Activated CD8-positive, alpha-beta memory T cell treated with anti-CD3 and anti-CD28 coated beads for 4 hours (primary cell): Measurements from ENCODE around the gene RXRA.

Experiments
- DNase-seq, 2 donors: peaks; one replicate each; pipeline ENCODE4 v3.0.0-alpha.2; 2020; ENCODE audit warnings: low read depth in 2 of 2

The RXRA gene

DNA sequence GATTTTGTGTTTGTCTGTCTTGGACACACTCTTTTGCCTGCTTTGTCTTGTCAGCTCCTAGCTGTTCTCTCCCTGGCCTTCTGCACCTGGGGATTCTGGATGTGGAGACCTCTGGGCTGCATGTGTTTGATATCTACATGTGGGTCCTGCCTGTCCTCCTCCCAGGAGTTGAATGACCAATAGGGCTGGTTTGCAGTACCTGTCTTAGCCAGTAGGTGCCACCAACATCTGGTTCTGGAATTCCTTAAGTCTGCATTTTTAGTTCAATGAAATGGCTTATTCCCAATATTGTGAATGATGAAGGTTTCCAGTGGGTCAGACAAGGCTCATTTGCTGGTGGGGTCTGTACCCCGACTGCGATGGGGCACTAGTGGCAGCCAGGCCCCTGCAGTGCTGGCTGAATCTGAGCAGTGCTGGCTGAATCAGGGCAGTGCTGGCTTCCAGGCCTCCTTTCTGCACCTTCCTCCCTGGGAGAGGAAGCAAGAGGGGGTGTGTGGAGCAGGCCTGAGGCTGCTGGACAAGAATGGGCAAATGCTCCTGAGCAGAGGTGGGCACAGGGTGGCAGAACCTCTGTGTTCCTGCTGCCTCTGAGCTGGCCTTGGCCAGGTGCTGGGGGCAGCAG lies 73.3 kb downstream of the RXRA start:
- DNase-seq: no peak

DNA sequence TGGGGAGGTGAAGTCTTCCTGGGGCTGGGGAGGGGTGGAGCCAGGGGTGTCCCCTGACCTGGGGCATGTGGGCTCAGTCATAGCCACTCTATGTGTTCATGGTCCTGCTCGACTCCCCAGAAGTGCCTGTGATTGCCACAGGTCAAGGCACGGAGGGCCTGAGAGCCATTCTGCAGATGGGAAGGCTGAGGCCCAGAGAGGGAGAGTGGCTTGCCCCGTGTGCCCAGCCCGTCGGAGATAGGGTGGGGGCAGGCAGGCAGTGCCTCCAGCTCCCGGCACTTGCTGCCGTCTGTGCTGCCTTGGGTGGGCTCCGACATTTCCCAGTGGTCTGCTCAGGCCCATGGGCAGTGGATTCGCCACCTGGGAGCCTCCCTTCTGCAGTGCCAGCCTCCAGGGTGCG lies 74.0 kb downstream of the RXRA start:
- DNase-seq: no peak

DNA sequence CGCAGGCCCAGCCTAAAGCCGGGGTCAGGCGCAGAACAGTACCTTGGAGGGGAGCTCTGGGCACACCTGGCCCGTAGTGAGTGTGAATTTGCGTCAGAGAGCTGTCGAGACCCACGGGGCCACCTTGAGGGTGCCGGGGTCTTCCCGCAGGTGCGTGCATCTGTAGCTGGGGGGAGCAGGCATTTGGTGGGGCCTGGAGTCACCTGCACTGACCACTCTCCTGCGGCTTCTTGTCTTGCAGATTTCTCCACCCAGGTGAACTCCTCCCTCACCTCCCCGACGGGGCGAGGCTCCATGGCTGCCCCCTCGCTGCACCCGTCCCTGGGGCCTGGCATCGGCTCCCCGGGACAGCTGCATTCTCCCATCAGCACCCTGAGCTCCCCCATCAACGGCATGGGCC lies 75.1 kb downstream of the RXRA start:
- DNase-seq: no peak

DNA sequence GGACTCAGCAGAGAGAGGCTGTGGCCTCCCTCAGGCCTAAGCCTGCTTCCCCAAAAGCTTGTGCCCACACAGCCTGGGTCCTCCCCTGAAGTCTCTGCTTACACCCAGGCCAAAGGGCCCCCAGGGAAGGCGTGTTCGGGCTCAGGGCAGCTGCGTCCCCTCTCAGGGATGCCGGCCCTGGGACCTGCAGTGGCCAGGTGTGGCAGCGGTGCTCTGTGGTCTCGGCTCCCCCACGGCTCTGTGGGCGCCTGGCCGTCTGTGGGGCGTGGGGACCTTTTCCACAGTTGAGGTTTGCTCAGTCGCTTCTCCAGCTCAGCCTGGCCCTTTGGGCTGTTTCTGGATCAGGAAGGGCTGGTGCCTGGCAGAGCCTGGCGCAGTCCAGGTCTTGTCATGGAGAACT lies 75.9 kb downstream of the RXRA start:
- DNase-seq: no peak

DNA sequence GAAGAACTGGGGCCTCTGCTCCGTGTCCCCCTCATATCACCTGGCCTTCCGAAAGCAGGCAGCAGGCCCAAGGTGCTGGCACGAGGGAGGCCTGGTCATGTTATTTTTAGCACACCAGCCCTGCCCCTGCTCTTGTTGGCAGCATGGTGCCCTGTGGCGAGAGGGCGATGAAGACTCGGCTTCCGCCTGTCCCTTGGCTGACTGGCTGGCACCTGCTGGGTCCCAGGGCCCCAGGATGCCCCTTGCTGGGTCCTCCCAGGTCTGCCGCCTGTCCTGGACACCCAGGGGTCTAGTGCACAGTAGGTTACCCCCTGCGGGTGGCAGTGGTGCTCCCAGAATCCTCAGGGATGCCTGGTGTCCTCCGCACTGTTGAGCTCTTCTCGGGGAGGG lies 77.0 kb downstream of the RXRA start:
- DNase-seq: no peak

DNA sequence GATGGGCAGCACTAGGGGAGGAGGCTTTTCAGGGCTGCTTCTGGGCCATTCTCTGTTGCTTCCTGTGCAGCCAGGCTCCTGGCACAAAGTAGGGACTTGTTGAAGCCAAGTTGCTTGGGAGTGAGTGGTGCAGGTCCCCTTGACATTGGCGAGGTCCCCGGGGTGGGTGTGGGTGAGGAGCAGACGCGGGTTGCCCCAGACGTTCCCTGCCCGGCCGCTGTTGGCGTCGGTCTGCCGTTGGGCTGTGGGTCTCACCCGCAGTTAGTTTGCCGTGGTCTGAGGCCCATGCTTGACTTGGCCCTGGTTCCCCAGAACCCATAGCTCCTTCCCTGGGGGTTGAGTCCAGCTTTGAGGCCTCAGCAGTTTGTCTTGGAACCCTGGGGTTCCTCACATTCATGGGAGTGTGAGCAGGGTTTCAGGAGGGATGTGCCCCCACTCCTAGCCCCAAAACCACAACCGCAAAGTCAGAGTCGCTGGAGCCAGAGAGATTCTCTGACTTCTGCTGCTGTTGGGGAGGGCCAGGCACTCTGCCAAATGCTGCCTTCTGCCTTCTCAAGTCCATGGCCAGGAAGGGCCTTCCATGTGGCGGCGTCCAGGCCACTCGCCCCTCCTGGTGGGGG lies 77.5 kb downstream of the RXRA start:
- no peak for DNase-seq

DNA sequence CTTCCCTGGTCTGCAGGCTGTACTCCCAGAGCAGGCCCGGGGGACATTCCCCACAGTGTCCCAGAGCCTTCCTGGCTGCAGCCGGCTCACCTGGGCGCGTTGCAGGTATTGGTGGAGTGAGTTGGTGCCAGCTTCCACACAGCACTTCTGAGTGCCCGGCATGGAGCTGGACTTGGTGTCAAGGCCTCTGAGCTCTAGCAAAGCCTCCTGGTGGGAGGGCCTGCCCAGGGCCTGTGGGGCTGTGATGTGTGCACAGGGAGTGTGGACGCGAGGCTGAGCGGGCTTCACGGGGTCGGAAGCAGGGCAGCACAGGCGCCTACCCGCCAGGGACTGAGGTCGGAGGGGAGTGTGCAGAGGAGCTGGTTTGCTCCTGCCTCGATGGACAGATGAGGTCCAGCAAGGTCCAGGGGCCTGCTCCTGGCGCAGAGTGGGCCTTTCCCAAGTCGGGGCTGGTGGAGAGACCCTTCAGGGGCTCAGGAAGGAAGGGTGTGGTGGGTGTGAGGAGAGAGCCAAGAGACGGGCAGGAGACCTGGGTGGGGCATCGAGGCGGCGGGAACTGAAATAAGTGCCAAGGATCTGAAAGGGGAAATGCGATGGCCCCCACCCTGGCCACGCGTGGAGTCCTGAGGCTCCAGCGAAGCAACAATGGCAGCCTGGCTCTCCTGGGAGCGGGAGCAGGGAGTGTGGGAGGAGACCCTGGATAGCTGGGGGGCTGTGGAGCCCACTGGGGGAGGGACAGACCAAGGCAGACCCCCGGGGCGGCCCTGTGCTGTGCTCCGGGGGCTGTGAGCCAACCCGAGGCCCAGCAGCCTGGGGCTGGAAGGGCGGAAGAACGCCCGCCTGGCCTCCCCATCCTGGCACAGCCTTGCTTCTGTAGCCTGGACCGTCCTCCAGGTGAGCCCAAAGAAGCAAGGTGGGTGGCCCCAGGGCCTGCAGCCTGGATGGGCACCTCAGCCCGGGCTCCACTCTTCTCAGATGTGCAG lies 78.4 kb downstream of the RXRA start:
- no peak for DNase-seq

DNA sequence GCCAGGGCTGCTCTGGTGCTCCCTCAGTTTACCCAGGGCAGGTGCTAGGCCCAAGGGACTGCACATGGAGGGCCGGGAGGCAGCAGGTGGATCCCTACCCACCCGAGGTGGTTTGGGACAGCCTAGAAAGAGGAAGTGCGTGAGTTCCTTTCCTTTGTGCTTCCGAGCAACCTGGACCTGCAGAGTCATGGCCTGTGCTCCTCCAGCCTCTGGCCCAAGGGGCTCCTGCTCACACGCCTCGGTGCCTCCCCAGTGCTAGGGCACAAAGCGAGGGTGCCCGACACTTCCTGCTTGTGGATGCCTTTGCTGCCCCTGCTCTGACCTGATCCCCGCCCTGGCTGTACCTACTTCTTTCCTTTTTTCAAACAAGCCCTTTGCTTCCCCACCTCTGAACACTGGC lies 79.3 kb downstream of the RXRA start:
- DNase-seq: no peak

DNA sequence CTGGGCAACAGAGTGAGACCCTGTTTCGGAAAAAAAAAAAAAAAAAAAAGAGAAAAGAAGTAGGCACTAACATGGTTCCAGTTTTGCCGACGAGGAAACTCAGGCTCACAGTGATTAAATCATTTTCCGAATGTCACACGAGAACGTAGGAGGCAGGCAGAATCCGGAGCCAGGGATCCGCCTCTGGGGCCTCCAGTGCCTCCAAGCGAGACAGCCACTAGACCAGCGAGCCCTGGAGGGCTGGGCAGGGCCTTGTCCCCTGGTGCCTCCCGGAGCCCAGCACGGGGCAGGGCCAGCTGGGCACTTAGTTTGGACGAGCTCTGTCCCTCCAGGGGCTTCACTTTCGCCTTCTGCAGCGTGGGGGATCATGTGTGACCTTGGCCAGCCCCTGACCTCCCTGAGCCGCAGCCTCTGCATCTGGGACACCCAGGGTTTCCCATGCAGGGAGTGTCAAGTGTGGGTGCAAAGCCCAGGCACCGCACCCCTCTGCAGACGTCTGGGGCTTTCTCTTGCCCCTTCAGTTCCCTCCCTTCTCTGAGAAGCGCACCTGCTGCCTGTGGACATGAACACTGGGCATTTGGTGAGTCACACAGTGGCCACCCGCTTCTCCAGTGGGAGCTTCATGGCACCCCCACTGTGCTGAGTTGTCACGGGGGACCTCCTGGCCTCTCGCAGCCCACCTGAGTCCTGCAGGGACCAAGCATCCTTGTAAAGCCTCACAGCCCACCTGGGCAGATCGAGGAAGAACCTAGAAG lies 80.3 kb downstream of the RXRA start:
- DNase-seq: no peak

DNA sequence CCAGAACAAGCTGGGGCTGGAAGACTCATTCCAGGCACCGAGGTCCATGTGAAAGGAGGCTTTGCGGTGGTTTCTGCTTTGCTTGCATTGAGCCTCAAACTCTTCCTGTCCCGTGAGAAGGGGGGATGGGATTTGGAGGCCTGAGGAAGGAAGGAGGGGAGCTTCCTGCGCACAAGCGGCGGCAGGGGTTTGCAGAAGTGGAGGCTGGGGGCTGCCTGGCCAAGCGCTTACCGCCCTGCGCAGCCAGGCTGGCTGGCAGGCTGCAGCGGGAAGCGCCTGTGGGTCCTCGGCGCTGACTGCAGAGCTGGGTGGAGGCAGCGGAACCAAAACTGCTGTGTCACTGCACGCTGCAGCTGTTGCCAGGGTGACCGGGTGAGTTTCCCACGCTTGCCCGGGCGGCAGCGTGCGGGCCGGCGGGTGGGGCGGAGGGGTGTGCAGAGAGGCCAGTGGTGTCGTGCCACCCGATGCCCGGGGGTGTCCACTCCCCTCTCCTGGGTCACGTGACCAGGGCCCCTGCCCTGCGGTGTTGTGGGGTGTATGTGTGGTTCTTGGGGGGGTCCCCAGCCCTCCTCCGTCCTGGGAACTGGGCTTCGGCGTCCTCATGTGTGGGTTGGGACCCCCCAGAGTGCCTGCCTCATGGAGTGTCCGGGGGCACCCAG lies 81.0 kb downstream of the RXRA start:
- DNase-seq: peak; percentile 65 to 68

DNA sequence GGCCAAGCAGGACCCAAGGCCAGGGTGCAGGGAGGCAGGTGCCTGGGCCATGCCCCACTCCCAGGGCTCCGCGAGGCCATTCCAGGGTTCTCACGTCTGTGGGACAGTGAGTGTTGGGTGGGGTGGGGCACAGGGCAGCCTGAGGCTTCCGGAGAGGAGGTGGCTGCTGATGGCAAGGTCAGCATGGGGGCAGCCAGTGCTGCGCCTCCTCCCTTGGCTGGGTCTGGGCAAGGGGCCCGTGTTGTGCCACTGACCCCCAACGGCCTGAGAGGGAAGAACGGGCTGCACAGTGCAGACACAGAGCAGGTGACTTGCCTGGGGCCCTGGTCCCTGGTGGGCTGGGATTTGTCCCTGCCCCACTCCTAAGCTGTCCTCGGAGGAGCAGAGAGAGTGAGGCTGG lies 82.1 kb downstream of the RXRA start:
- DNase-seq: no peak

DNA sequence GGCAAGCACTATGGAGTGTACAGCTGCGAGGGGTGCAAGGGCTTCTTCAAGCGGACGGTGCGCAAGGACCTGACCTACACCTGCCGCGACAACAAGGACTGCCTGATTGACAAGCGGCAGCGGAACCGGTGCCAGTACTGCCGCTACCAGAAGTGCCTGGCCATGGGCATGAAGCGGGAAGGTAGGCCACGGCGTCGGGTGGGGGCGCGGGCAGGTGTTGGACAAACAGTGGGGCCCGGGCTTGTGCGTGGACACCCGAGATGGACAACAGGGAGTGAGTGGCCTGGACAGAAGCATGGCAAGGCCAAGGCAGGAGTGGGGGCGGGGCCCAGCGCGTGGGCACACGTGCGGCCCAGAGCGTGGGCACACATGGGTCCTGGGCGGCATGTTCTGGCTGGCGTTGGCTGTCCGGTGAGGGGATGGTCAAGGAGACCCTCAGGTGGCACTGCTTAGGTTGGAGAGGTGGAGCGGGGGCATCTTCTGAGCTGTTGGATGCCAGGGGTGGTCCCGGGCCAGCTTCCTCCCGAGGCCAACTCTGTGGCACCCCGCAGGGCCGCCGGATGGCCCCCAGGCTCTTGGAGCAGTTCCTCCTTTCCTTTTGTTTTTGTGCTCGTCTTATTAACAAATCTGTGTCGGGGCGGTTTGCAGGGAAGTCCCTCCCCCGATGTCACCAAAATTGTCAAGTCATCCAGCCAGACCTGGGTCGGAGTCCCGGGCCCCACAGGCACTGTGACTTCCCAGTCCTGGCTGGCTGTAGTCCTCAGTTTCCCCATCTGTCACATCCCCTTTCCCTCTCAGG lies 82.9 kb downstream of the RXRA start:
- no peak for DNase-seq

DNA sequence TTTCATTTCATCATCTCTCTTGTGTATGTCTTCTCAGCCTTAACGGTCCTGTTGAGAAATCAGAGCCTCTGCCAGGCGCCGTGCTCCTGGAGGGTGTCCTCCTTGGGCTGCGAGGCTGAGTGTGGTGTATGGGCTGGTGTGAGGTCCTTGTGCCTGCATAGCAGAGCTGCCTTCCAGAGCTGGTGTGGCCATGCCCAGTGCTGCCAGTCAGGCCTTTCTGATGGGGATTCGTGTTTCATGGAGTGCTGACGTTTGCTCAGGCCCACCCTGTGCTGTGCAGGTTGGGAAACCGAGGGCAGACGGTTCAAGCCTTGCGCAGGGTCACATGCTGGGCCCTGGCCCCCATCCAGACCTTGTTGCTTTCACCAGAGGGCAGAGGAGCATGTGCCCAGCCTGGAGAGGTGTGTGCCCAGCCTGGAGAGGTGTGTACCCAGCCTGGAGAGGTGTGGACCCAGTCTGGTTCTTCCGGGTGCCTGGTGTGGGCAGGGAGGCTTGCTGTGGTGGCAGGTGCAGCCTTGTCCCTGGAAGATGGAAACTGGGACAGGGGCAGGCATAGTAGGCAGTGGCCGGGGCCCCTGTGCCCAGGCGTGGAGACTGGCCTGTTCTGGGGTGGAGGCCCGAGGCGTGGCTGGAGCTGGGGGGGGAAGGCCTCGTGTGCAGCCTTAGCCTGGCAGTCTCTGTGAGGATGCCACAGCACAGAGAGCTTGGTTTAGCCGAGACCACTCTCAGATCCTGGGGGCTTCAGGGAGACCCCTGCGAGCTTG lies 84.0 kb downstream of the RXRA start:
- DNase-seq: no peak

DNA sequence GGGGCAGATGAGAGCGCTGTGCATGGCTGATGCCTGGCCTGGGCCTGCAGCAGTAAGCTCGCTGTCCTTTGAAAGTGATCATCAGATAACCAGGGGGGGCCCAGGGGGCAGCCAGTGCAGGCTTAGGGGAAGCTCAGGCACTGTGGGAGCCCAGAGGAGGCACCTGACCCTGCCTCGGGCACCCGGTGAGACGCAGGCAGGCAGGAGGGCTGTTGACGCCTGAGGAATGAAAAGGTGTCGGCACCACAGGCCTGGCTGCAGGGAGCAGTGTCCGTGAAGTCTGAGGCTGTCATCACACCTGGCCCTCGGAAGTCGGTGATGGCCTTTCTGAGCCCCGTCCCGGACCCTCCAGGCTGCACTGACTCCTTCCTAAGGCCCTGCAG lies 84.6 kb downstream of the RXRA start:
- no peak for DNase-seq

DNA sequence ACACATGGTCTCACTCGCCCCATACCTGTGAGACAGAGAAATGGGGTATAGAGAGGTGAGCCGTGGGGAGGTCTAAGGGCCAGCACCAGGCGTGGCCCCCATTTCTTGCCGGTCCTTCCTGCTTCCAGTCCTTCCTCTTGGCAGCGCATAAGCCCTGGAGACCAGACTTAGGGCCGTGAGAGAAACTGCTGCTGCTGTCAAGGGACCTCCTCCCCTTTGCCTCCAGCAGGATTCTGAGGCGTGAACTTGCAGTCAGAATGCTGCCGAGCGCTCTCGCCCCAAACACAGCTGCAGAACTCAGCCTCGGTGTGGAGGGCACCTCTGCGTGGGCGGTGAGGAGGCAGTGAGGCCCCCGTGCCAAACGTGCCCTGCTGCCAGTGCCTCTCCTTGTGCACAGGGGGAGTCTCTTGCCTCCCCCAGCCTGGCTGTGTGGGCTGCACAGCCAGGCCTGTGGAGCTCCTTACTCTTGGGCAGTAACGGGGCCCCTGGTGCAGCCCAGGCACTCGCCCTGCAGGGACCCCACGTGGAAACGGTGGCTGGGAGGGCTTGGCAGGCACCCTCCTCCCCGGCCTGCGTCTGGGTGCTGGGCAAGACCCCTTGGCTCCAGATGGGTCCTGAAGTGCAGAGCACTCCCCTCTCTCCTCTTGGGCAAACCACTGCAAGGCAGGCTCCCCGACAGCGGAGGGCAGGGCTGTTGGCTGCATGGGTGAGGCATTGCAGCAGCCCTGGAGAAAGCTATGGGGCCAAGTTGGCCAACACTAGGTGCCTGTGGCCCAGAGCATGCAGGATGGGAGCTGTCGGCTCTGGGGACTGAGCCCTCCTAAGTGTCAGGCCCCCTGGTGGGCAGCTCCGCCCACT lies 85.4 kb downstream of the RXRA start:
- DNase-seq: no peak

DNA sequence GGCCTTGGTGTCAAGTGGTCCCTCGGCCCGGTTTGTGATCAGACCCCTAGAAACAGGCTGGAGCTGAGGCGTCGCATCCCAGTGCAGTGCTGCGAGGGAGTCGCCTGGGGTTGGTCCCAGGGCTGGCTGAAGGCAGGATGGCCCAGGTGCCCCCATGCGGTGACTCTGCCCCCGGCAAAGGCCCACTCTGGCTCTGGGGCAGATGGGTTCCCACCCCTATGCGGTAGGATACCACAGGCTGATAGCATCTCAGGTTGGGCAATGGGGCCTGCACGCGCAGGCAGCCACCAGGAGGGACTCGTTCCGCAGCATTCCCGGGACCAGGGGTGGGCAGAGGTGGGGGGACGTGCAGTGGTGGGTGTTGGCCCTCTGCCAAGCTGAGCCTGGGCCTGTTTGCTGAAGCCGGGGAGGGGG lies 86.0 kb downstream of the RXRA start:
- DNase-seq: no peak

DNA sequence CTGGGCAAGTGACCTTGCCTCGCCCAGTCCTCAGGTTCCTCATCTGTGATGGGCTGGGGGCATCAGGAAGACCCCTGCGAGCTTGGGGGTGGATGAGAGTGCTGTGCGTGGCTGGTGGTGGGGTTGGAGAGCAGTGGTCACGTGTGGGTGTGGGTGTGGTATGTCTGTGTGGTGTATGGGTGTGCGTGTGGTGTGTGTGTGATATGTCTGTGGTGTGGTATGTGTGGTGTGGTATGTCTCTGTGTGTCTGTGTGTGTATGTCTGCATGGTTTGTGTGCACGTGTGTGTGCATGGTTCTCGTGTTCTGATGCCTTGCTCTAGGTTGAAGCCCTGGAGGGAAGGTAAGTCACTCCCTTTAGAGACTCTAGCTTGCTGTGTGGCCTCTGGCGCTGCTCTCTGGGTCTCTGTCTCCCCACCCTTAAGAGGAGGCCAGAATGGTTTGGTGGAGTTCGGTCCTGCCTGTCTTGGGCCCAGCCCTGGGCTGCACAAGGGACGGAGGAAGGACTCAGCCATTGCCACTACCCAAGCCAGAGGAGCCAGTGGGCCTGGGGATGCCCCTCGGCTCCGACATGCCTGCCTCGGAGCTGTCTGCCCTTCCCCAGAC lies 87.0 kb downstream of the RXRA start:
- no peak for DNase-seq

DNA sequence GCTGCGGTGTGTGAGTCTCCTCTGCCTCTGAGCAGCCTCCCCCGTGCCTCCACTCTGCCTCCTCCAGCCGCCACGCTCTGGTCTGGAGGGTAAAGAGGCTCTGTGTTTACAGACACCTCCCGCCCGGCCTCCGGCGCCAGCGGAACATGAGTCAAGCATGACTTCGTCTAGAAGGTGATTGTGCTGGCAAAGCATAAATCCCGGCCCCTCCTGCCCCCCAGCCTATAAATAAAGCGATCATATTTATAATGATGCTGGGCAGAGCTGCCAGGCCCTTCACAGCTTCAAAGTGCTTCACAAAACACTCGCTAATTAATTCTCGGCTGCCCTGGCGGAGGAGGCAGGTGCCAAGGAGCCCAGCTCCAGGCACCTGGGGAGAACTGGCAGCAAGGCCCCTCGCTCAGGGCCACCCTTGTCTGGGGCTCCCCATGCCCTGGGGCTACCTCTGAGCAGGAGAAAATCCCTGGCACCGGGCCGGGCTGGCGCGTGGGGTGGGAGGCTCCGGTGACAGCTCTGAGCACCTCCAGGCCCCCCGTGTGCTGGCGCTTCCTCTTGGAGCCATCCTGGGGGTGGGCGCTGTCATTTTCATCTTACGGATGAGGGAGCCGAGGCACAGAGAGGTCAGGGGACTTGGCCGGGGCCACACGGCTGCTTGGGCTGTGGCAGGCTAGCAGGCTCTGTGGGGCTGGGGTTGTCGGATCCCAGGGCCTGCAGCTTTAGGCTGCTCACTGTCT lies 87.8 kb downstream of the RXRA start:
- no peak for DNase-seq
